SKM-1 treated with dmso at 0.1 percent for 144 hours (cell line): ENCODE measurements around the gene WFDC1.

Experiments
- DNase-seq: peaks from one replicate; lab custom pipeline; 2025; ENCODE audit not compliant: unreplicated experiment; lab: John Stamatoyannopoulos, UW

The WFDC1 gene, protein sequence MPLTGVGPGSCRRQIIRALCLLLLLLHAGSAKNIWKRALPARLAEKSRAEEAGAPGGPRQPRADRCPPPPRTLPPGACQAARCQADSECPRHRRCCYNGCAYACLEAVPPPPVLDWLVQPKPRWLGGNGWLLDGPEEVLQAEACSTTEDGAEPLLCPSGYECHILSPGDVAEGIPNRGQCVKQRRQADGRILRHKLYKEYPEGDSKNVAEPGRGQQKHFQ

DNA sequence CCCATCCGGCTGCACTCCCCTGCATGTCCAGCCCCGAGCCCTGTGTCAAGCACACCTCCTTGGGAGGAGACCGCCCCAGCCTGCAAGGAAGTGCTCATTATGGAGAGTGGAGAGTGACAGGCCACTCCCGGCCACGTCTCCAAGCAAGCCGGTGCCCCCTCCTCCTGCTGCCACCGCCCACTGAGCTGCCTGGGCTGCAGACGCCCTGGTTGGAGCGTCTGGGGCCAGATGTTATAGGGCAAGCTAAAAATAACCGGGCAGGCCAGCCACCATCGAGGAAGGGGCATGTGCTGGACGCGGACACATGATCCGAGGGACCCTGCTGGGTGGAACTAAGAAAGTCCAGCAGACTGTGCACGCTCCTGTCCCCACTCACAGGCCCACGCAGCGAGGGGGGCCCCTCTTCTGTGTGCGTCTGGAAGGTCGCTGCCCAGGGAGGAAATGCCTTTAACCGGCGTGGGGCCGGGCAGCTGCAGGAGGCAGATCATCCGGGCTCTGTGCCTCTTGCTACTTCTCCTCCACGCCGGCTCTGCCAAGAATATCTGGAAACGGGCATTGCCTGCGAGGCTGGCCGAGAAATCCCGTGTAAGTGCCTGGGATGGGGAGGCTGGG, at the start of gene WFDC1:
TSS of gene WFDC1 (plus strand) at position 348 of the 612 bp plus-strand sequence. CDS start at position 442, 94 bp downstream.
- DNase-seq, result no peak

DNA sequence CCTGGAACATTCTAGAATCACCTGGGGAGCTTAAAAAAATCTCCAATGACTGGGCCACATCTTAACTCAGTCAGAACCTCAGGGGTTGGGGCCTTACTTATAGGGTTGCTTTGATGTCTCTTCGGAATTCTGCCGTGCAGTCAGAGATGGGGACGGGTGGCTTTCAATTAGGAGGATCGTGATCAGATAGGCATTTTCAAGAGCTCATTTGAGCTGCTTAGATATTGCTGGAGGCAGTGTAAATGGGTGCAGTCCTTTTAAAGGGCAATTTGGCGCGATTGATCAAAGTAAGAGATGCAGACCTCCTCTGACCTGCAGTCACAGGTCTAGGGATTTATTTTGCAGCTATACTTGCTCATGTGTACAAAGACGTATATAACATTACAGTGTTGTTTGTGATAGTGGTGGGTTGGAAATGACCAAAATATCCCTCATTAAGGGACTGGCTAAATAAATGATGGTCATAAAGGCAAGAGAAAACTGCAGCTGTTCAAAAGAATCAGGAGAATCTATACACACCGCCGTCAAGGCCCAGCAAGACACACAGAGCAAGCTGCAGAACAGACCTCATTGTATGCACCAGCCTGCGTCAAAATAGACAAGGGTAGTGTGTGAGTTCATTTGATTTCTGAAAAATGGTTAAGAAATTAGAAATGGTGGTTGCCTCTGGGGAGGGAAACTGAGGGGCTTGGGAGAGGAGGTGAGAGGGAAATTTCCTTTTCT, 48.6 kb upstream of the WFDC1 start:
- no peak for DNase-seq

DNA sequence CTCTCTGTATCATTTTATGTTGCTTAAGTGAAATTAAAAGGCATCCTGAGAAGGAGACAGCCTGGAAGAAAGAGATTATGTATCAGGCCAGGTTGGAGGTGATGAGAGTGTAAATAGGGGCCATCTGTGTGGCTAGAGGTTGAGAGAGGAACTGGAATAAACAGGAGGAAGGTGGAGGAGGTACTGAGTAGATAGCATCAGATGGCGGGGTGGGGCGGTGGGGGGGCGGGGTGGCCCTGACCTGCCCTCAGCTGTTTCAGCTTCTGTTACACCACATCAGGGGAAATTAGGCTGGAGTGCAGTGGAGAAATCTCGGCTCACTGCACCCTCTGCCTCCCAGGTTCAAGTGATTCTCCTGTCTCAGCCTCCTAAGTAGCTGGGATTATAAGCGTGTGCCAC, 48.0 kb upstream of the WFDC1 start:
- peak; percentile 29 for DNase-seq

DNA sequence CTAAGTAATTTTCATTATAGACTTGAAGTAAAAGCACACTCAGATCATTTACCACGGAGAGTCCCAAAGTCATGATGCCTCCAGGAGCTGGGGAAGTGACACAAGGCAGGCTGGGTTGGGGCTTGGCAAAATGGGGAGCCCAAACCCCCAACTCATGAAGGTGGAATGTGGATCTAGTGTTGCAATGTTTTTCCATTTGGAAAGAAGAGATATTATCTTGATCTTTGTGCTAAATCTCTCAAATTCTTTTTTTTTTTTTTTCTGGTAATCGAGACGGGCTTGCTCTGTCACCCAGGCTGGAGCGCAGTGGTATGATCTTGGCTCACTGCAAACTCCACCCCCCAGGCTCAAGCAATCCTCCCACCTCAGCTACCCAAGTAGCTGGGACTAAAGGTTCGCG, 47.3 kb upstream of the WFDC1 start:
- no peak for DNase-seq

DNA sequence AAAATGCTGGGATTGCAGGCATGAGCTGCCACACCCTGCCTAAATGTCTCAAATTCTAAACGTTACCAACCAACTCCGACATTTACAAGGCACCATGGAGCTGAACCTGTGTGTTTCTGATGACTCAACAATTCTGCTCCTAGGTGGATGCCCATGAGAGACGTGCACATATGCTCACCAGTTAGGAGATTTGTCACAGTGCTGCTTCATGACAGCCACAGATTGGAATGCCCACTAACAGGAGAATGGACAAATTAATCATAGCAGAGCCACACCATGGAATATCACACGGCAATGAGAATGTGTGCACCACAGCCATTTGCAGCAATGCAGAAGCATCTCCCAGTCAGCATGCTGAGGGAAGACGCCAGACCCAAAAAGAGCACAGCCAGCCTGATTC, 46.8 kb upstream of the WFDC1 start:
- no peak for DNase-seq

DNA sequence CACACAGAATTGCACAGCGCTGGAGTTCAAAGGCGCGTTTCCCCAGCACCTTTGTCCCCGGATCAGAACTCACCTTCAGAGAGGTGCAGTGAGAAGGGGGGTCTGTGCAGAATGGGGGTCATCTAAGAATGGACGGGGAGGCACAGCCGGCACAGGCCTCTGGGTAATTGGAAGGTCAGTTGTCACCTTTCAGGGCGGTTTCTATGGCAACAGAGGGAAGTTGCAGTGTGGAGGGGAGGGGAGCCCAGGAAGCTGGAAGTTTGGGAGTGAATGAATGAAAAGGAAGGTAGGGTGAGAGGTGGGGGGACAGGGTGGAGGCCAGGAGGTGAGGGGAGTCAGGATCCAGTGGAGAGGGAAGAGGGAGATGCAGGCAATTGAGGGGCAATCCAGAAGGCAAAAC, 42.5 kb upstream of the WFDC1 start:
- DNase-seq, result no peak

DNA sequence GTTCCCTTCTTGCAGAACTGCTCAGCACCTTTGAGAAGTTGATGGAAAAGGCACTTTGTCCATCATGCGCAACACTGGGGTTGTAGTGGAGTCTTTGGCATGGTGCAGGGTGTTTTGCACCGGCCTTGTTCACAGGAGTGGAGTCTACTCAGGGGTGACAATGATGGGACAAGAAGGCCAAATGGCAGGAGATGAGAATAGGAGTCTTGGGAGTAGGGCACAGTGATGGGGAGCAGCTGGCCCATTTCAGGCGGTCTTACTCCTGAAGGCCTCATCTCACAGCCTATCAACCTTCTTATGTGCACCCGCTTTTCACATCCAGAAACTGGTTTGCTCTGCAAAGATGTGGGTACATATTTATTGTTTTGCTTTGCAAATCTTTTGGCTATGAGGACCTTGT, 41.5 kb upstream of the WFDC1 start:
- DNase-seq, result no peak

DNA sequence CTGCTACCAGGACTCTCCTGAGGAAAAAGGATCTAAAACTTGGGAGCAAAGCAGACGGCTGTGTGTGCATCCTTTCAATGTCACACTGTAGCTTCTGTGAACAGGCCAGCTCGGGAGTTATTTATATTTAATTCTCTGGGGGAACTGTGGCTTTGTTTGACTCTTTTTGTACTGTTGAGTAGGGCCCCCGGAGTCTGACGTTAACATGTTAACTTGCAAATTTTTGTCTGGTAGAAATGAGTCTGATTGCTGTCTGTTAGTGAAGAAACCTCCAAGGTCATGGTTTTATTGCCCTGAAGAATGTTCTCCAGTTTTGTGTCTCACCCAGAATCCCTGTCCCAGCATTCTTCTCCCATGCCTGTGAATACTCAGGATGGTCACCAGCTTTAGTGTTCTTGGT, 40.6 kb upstream of the WFDC1 start:
- DNase-seq, result no peak

DNA sequence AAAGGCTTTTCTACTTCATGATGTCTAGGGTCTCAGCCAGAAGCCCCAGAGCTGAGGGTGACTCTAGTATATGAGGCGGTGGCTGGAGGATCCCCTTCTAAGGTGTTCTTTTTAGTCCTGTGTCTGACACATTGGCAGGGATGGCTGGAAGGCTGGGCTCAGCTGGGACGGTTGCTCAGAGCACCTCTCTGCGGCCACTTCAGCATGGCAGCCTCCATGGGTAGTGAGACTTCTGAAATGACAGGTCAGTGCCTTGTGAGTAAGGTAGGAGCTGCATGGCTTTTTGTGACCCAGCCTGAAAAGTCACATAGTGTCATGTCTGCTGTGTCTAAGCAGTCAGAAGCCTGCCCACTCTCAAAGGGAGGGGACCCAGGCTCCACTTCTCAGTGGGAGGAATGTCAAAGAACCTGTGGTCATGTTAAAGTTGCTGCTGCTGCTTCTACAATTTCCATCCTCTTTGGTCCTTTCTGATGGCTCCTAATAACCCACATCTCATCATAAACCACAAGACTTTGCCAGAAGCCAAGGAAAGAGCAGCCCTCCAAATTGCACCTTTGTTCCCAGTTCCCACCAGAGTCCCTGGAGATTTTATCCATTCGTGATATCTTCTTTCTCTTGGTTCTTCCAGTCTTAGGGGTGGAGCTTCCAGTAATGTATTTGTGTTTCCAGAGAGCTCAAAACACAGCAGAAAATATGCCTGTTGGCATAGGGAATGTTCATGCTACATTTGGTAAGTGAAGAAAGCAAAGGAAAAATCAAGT, 39.4 kb upstream of the WFDC1 start:
- DNase-seq, result no peak

DNA sequence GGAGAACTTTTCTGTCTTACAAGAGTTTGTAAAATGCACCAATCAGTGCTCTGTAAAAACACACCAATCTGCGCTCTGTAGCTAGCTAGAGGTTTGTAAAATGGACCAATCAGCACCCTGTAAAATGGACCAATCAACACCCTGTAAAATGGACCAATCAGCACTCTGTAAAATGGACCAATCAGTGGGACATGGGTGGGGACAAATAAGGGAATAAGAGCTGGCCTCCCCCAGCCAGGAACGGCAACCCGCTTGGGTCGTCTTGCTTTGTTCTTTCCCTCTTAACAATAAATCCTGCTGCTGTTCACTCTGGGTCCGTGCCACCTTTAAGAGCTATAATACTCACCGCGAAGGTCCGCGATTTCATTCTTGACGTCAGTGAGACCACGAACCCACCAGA, 36.4 kb upstream of the WFDC1 start:
- DNase-seq, result no peak

DNA sequence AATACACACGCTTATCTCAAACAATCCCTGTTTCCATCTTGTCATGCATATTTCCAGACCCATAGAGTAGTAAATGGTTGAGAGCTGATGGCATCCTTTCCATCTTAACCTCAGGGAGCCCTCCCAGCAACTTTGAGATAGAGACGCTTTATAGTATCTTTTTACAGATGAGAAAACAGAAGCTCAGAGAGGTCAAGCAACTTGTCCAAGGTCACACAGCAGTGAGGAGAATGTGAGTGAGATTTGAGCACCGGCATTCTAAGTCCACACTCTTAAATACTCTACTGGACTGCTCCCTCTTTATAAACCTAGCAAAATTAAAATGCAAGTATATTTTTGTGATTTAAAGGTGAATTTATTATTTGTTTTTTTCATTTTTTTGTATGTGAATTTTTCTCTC, 35.0 kb upstream of the WFDC1 start:
- DNase-seq, result no peak

DNA sequence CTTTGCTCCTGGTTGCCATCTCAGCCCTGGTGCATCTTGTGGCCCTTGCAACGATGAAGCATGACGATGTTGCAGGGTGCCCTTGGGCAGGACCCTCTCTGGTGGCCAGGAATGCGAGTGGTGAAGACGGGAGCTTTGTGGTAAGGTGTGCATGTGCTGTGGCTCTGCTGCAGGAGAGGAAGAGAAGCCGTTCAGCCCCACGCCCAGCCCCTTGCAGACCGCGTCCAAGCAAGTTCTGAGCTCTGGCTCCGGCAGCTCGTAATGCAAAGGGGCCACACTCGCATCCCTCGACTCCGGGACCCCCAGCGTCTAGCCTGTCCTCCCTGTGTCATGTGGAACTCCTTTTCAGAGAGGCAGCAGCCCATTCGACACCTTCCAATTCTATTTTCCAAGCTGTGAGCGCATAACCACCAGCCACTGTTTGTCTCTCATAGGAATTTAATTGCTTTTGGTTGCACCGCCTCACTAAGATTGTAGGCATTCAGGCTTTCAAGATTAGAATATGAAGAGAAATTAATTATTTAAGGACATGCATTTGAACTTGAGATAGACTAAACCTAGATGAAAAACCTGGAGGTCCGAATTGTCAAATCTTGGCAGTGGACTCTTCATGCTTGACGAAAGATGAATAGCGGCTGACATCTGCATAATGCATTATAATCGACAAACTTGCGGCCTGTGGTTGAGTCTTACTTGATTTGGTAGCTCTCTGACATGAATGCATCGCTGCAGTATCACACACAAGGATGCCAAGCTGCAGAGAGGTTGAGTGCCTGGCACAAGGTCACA, 33.7 kb upstream of the WFDC1 start:
- DNase-seq, result no peak

DNA sequence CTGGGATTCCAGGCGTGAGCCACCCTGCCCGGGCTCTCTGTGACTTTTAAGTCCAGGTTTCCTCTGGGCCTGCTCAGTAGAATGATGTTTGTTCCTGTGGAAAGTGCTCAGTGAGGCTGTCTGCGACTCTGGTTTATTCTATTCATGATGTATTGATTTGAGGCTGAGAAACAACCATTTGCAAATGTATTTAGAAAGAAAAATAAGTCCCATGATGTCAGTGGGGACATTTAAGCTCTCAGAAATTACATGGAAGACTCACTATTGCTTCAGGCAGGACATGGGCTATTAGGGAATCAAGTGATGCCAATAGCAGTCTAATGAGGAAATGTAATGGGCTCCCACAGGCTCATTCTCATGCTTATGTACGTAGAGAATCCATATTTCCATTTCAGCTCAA, 32.6 kb upstream of the WFDC1 start:
- no peak for DNase-seq

DNA sequence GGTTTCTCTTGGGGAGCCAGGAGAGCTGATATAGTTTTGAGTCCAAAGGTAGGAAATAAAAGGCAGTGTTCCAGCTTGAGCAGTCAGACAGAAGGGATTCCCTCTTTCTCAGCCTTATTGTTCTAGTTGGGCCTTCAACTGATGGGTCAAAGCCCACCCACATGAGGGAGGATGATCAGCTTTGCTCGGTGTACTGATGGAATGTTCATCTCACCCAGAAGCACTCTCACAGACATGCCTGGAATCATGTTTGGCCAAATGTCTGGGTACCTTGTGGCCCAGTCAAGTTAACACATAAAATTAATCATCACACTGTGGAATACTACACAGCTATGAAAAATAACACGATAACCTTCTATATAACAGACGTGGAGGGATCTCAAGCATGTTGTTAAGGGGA, 31.7 kb upstream of the WFDC1 start:
- no peak for DNase-seq

DNA sequence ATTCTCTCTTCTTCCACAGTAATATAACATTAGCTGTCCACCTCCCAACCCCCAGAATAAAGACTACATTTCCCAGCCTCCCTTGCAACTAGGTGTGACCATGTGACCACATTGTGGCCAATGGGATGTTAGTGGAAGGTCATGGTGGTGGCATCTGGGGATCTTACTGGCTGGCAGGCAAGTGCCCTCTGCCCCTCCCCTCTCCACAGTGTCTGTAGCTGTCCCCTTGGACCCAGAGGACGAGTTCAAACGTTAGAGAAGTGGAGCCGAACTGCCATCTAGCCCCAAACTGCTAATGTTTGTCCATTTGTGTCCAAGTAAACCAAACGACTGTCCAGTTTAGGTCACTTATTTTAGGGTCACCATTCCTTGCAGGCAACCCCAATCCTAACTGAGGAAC, 28.2 kb upstream of the WFDC1 start:
- peak; percentile 62 for DNase-seq

DNA sequence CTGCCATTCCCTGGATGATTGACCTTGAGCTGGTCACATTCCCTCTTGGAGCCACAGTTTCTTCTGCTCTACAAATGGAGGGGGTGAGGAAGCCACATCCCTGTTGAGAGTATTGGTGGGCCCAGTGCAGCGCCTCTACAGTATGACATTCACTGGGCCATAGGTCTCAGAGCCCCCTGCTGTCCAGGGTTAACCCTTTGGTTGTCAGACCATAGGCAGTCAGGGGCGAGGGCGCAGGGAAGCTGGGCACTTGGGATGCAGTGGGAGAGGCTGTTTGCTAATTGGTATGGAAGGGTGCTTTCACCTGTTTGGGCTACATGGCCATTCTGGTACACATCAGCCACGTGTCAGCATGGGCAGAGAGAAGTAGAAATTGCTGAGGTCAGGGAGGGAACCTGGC, 27.3 kb upstream of the WFDC1 start:
- no peak for DNase-seq

DNA sequence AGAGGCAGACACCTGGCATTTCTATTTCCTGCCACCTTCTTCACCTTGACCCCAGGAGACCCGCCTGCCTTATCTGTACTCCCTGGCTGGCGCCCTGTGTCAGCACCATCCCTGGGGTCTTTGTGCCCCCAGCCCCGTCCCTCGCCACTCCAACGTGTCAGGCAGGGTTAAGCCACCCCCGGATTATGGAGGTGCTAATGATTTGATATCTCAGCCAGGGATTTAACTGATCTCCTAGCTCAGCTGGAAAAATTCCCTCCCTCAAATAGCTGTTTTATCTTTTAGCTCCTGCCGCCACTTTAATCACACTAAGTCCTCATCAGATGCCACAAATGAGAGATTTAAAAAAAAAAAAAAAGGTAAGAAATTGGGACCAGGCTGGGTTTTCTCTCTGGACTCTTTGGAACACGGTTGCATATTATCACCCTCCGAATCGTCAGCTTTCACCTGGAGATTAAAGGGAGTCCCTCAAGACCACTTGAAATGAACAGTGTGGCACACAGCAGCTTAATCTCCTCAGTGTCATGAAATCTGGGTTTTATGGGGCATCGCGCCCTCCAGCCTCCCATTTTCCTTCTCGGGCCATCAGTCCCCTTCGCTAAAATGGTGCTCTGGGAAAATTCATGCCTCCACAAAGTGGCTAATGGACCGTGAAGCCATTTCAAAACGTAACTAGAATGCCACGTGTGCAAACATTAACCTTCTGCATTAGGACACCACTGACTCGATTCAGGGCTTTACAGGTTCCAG, 26.2 kb upstream of the WFDC1 start:
- no peak for DNase-seq

DNA sequence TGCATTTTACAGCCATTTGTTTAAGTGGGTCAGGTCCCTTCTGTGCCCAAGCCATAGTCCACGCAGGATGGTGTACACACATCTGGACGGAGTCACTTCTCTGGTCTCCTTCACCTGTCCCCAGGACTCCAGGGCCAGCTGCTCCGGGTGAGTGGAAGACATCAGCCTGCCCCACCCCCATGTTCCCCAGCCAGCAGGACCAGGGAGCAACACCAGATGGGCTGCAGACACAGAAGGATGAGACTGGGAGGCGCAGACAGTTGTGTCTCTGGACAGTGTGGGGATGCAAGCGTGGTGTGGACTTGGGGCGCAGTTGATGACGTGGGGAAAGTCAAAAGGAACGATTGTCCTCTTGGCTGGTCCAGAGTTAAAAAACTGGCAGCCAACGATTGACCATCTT, 24.6 kb upstream of the WFDC1 start:
- DNase-seq, result no peak

DNA sequence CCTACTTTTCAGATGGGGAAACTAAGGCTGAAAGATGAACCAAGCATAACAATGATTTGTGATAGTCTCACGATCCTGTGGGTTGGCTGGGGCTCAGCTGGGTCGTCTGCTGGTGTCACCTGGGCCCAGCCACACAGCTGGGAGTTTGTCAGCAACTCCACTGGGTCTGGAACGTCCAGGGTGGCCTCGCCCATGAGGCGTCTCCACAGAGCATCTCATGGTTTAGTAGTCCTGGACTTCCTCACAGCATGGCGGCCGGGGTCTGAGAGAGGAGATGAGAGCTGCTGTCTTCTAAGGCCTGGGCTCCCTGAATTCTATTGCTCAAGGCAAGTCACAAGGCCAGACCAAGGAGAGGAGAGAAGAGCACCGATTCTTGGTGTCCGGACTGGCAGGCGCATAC, 24.1 kb upstream of the WFDC1 start:
- no peak for DNase-seq

DNA sequence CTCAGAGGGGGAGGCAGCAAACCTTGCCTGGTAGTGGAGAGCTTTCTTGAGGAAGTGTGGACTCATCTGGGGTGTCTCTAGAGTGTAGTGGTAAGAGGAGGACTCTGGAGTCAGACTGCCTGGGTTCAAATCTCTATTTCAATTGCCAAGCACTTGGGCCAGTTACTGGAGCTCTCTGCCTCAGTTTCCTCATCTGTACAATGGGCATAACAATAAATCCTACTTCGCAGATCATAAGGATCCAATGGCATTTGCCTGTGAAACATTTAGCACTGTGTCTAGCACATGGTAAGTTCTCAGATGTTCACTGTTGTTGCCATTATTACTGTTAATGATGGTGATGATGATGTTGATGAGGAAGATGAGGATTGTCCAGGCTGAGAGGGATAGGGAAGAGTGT, 23.6 kb upstream of the WFDC1 start:
- DNase-seq, result no peak
